ENCODE results near the gene ARMC2. TPM values are rescaled to one million over a fixed set of nuclear protein-coding genes. Genes with fewer than 3 reads are reported as not detected.

ARMC2 gene
- total and polyA plus RNA-seq, 2 of the 8 experiments (the other 6 are each of a cell fraction or from before 2014, with no cell fraction given): 1.6 to 4.4 TPM

GRCh38 chr6:108969776-108970175 is 121.6 kb downstream of the ARMC2 start:
- no peak for FAIRE-seq
- POLR2A ChIA-PET (ENCODE audit: partially characterized antibody): interaction anchor here (1.4 kb wide), 1 partner anchor 18 kb away, joined by 3 read pairs; no protein-coding TSS in a partner anchor

More at GRCh38 chr6:108969776-108970175, 121.6 kb downstream of the ARMC2 start:
- Histone ChIP-seq H2BK120ac (replicated peaks; ENCODE audit: low read depth, low read length) (no peak overlapping the region), H2BK15ac (ENCODE audit: low read length) (no peak overlapping the region), H3K9ac (replicated peaks in 1 of 4; ENCODE audit: extremely low read depth in 1 of 4, low read depth in 3 of 4, low read length in 3 of 4) (no peak overlapping the region), H3K9me3 (ENCODE audit: insufficient read depth in 2 of 2, low read depth in 1 of 2, low read length in 1 of 2) (no peaks in the 10 kb centered on the region), H3K4ac (replicated peaks; ENCODE audit: insufficient read length, low read depth, low read length) (no peak overlapping the region), H4K5ac (ENCODE audit: insufficient read length, low read depth, low read length) (no peak overlapping the region), H2BK5ac (ENCODE audit: low read depth, low read length) (no peak overlapping the region), H2AK5ac (ENCODE audit: low read depth, low read length) (no peak overlapping the region), H3K4me1 (replicated peaks in 1 of 4; ENCODE audit: control insufficient read depth in 3 of 4, insufficient read depth in 4 of 4, low read length in 3 of 4) (peaks cover 0 to 8% (median 6%) of the 10 kb centered on the region in 4 experiments; a peak in 6 of 7 replicates), H4K91ac (replicated peaks; ENCODE audit: insufficient read length, low read length) (no peak overlapping the region), H3K4me3 (ENCODE audit: extremely low read depth in 1 of 4, insufficient read depth in 2 of 4, low read depth in 3 of 4, low read length in 4 of 4) (no peak overlapping the region), H3K18ac (ENCODE audit: extremely low read depth, low read length) (no peak overlapping the region), H3K36me3 (ENCODE audit: control insufficient read depth in 2 of 4, insufficient read depth in 4 of 4, low read length in 3 of 4) (no peaks in the 10 kb centered on the region), H3K56ac (replicated peaks; ENCODE audit: insufficient read length, low read depth, low read length) (no peak overlapping the region), H3K27ac (ENCODE audit: low read depth, low read length) (no peak overlapping the region), H3K4me2 (ENCODE audit: insufficient read depth in 1 of 2, low read depth in 2 of 2, low read length in 2 of 2) (no peak overlapping the region), H3K79me2 (ENCODE audit: control insufficient read depth in 1 of 2, insufficient read depth in 2 of 2, low read length in 2 of 2) (no peaks in the 10 kb centered on the region), H2BK12ac (ENCODE audit: low read depth, low read length) (no peak overlapping the region), H3K27me3 (replicated peaks in 1 of 4; ENCODE audit: control insufficient read depth in 3 of 4, extremely low read depth in 1 of 4, insufficient read depth in 3 of 4, low read length in 3 of 4) (no peaks in the 10 kb centered on the region), H4K8ac (ENCODE audit: extremely low read depth, insufficient read depth, low read length) (no peak overlapping the region), H3K23me2 (ENCODE audit: low read depth, low read length) (no peaks in the 10 kb centered on the region), H2BK20ac (ENCODE audit: low read length) (no peak overlapping the region), H4K20me1 (replicated peaks in 1 of 2; ENCODE audit: control insufficient read depth in 1 of 2, insufficient read depth in 2 of 2, low read length in 2 of 2) (no peaks in the 10 kb centered on the region), H3K14ac (ENCODE audit: insufficient read length) (no peak overlapping the region), H2AFZ (ENCODE audit: low read length) (no peak overlapping the region), H3K23ac (ENCODE audit: insufficient read length) (no peak overlapping the region), H3K79me1 (ENCODE audit: low read depth, low read length) (no peaks in the 10 kb centered on the region)
- WGBS, 2 experiments (ENCODE audit: extremely low coverage in 1 of 2, insufficient coverage in 1 of 2, insufficient read length in 1 of 2, insufficient replicate concordance in 2 of 2, low coverage in 1 of 2, low lambda C conversion rate in 2 of 2, missing lambda C conversion rate in 1 of 2): 88% methylated on average over 2 of the region's 2 CpGs; no CpG with 5 or more reads in 1 of the 2 experiments
- TF ChIP-seq BCL11A (IDR thresholded peaks at IDR 0.05; ENCODE audit: low read depth in 2 of 2, low read length in 2 of 2) (no peak), TAF1 (IDR thresholded peaks at IDR 0.05; ENCODE audit: low read depth, low read length) (no peak), SRF (IDR thresholded peaks at IDR 0.05; ENCODE audit: low read depth, low read length) (no peak), TBP (IDR thresholded peaks at IDR 0.05; ENCODE audit: low read depth, low read length) (no peak)
- CTCF ChIA-PET (ENCODE audit: partially characterized antibody): interaction anchor here (0.7 to 4.4 kb wide), 9 partner anchors 14 to 428 kb away, joined by 3 to 50 read pairs (median 5); no protein-coding TSS in a partner anchor
- DNase-seq (ENCODE audit: low read depth in 1 of 2, low spot score in 2 of 2): no peak

All from H1 (cell line).